SU-DHL-6 (cell line): Measurements from ENCODE around the gene ZNF438.

Experiments
- H2AFZ ChIP-seq: fragments of 200-600 bp; sonication (generic); 2 replicates; pipeline ENCODE4 v1.6.1; 2014; ENCODE audit warnings: low read depth, mild to moderate bottlenecking, moderate library complexity, mixed read lengths, antibody characterized with exemption, low read length; ENCODE audit not compliant: severe bottlenecking
- H3F3A ChIP-seq: fragments of 200-600 bp; shearing (Covaris generic); 2 replicates; pipeline ENCODE4 v1.6.0; 2016; ENCODE audit warnings: antibody characterized with exemption, mild to moderate bottlenecking; ENCODE audit not compliant: insufficient read depth
- H3K27ac ChIP-seq: fragments of 200-600 bp; sonication (generic); 2 replicates; pipeline ENCODE4 v1.5.1; 2016; ENCODE audit warnings: low read depth, mild to moderate bottlenecking, low read length, moderate library complexity, mixed read lengths
- H3K27me3 ChIP-seq: fragments of 200-600 bp; sonication (generic), shearing (Covaris generic); 2 replicates; pipeline ENCODE4 v1.6.0; 2014; ENCODE audit warnings: mild to moderate bottlenecking, low read length
- H3K36me3 ChIP-seq: fragments of 200-600 bp; sonication (generic); 2 replicates; pipeline ENCODE4 v1.6.1; 2014; ENCODE audit warnings: mild to moderate bottlenecking, low read length, mixed read lengths
- H3K4me2 ChIP-seq: fragments of 300-600, 200-600 bp; shearing (Covaris generic), sonication (generic); 2 replicates; pipeline ENCODE4 v1.6.0; 2014; ENCODE audit warnings: low read length, low read depth, mild to moderate bottlenecking; ENCODE audit not compliant: poor library complexity, severe bottlenecking
- H3K4me3 ChIP-seq: fragments of 200-600 bp; sonication (generic); 2 replicates; pipeline ENCODE4 v1.5.1; 2014; ENCODE audit warnings: antibody characterized with exemption, low read length, mild to moderate bottlenecking, mixed read lengths; ENCODE audit not compliant: insufficient read depth, poor library complexity, severe bottlenecking
- H3K79me2 ChIP-seq: fragments of 200-600 bp; sonication (generic); 2 replicates; pipeline ENCODE4 v1.6.1; 2014; ENCODE audit warnings: mild to moderate bottlenecking, low read length, moderate library complexity; ENCODE audit not compliant: insufficient read depth
- H3K9ac ChIP-seq: fragments of 200-600 bp; sonication (generic); 2 replicates; pipeline ENCODE4 v1.7.0; 2014; ENCODE audit warnings: mild to moderate bottlenecking, low read length
- H3K9me2 ChIP-seq: fragments of 200-600 bp; sonication (generic); replicated peaks from 2 replicates; pipeline ENCODE4 v1.6.1; 2014; ENCODE audit warnings: low read length; ENCODE audit not compliant: insufficient read depth
- H3K9me3 ChIP-seq: fragments of 200-600 bp; sonication (generic); 2 replicates; pipeline ENCODE4 v1.6.1; 2014; ENCODE audit warnings: low read length, mixed read lengths; ENCODE audit not compliant: insufficient read depth
- H4K20me1 ChIP-seq: fragments of 200-600 bp; sonication (generic); 2 replicates; pipeline ENCODE4 v1.6.1; 2014; ENCODE audit warnings: low read depth, mild to moderate bottlenecking, antibody characterized with exemption, low read length, moderate library complexity, mixed read lengths
- EZH2phosphoT487 ChIP-seq: fragments of 200-600 bp; sonication (generic), shearing (Covaris generic); conservative IDR thresholded peaks from 2 replicates; pipeline ENCODE4 v1.6.1; 2018; ENCODE audit warnings: mild to moderate bottlenecking, antibody characterized with exemption, low read length, moderate library complexity, mixed read lengths
- TF ChIP-seq, protein P1 (sequence below): fragments of 200-600 bp; sonication (generic); IDR thresholded peaks from one replicate; pipeline ENCODE4 v1.5.1; 2017; ENCODE audit warnings: antibody characterized with exemption, mild to moderate bottlenecking, low read length, moderate library complexity; ENCODE audit not compliant: insufficient read depth, poor library complexity, severe bottlenecking

Gene ZNF438

DNA sequence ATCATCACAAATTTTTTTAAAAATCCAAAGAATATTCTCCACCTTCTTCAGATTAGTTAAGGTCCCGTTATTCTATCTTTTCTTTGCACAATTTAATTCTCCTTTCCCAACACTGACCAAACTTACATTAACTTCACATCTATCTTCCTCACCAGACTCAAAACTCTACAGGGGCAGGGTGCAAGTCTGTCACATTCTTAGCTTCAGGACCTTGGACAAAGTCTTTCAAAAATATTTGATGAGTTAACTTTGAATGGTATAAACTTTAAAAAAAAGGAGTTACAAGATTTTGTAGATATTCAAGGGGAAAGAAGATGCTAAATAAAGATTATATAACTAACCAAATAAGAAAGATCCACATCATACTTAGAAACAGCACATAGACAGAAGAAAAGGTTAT is 132.7 kb downstream of the ZNF438 start:
- Histone ChIP-seq H3K9me3 (no peaks in the 10 kb centered on the region), H4K20me1 (no peaks in the 10 kb centered on the region), H3K27me3 (no peaks in the 10 kb centered on the region), H3K36me3 (no peaks in the 10 kb centered on the region), H3F3A (no peaks in the 10 kb centered on the region), H3K4me2 (no peak overlapping the region), H3K79me2 (no peaks in the 10 kb centered on the region), H3K9ac (no peak overlapping the region), H2AFZ (no peak overlapping the region), H3K4me3 (no peak overlapping the region), H3K27ac (no peak overlapping the region), H3K9me2 (no peaks in the 10 kb centered on the region)
- TF ChIP-seq EZH2phosphoT487 = no peak
- TF ChIP-seq, protein P1, sequence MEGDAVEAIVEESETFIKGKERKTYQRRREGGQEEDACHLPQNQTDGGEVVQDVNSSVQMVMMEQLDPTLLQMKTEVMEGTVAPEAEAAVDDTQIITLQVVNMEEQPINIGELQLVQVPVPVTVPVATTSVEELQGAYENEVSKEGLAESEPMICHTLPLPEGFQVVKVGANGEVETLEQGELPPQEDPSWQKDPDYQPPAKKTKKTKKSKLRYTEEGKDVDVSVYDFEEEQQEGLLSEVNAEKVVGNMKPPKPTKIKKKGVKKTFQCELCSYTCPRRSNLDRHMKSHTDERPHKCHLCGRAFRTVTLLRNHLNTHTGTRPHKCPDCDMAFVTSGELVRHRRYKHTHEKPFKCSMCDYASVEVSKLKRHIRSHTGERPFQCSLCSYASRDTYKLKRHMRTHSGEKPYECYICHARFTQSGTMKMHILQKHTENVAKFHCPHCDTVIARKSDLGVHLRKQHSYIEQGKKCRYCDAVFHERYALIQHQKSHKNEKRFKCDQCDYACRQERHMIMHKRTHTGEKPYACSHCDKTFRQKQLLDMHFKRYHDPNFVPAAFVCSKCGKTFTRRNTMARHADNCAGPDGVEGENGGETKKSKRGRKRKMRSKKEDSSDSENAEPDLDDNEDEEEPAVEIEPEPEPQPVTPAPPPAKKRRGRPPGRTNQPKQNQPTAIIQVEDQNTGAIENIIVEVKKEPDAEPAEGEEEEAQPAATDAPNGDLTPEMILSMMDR = no peak

DNA sequence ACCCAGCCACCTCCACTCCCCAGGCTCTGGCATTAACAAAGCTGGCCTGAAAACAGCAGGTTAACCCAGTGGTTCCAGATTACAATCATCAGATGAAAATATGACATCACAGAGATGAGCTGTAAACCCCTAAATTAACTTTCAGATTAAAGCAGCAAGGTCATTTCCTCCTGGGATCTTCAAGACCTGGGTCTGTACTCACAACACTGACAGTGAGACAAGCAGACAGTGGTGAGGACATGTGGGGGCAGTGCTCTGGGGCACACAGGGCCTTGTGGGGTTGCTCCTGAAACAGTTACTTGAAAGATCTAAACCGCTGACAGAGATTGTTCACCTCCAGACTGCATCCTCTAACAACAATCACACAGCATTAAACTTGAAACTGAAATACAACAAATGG is 134.1 kb downstream of the ZNF438 start:
- Histone ChIP-seq H2AFZ (no peak overlapping the region), H3K9me2 (no peaks in the 10 kb centered on the region), H3K9me3 (no peaks in the 10 kb centered on the region), H3K27ac (no peak overlapping the region), H3K27me3 (no peaks in the 10 kb centered on the region), H3K9ac (no peak overlapping the region), H3K79me2 (no peaks in the 10 kb centered on the region), H3K4me3 (no peak overlapping the region), H3K36me3 (no peaks in the 10 kb centered on the region), H4K20me1 (no peaks in the 10 kb centered on the region), H3F3A (no peaks in the 10 kb centered on the region), H3K4me2 (no peak overlapping the region)
- TF ChIP-seq, protein P1 = no peak
- no peak for TF ChIP-seq EZH2phosphoT487

- Histone ChIP-seq H3K4me3 (no peak overlapping the region), H3K9me3 (no peaks in the 10 kb centered on the region), H3K9me2 (no peaks in the 10 kb centered on the region), H2AFZ (no peak overlapping the region), H3K27ac (no peak overlapping the region), H3K4me2 (no peak overlapping the region), H3F3A (no peaks in the 10 kb centered on the region), H3K79me2 (no peaks in the 10 kb centered on the region), H4K20me1 (no peaks in the 10 kb centered on the region), H3K27me3 (no peaks in the 10 kb centered on the region), H3K9ac (no peak overlapping the region), H3K36me3 (no peaks in the 10 kb centered on the region)
- TF ChIP-seq EZH2phosphoT487 = no peak
- TF ChIP-seq, protein P1 = no peak
Measured at GRCh38 chr10:30897048-30897447, 134.6 kb downstream of the ZNF438 start.

- Histone ChIP-seq H3K79me2 (no peaks in the 10 kb centered on the region), H3K27ac (no peak overlapping the region)
- TF ChIP-seq, protein P1 = no peak
- no peak for TF ChIP-seq EZH2phosphoT487
Measured at GRCh38 chr10:30894221-30894620, 137.4 kb downstream of the ZNF438 start.

More at GRCh38 chr10:30894221-30894620, 137.4 kb downstream of the ZNF438 start:
- H3F3A ChIP-seq = no peaks in the 10 kb centered on the region
- no peaks in the 10 kb centered on the region for H3K36me3 ChIP-seq
- no peaks in the 10 kb centered on the region for H3K9me2 ChIP-seq
- H3K4me2 ChIP-seq = no peak overlapping the region
- no peaks in the 10 kb centered on the region for H3K27me3 ChIP-seq
- no peaks in the 10 kb centered on the region for H4K20me1 ChIP-seq
- H3K9me3 ChIP-seq = no peaks in the 10 kb centered on the region
- H2AFZ ChIP-seq = no peak overlapping the region
- H3K9ac ChIP-seq = no peak overlapping the region
- no peak overlapping the region for H3K4me3 ChIP-seq
